Glutamatergic neuron (in vitro differentiated cells): ENCODE data around the gene TNFAIP8L1. TPM values are rescaled to one million over a fixed set of nuclear protein-coding genes. Genes with fewer than 3 reads are reported as not detected.

Experiments used
- DNase-seq: peaks from one replicate; pipeline ENCODE4 v3.0.0; 2022
- H3K27ac Mint-ChIP-seq: one replicate; pipeline ENCODE4 v1.8.0; 2020; ENCODE audit warnings: mild to moderate bottlenecking, mixed read lengths, inconsistent platforms; ENCODE audit not compliant: unreplicated experiment
- H3K27me3 Mint-ChIP-seq: one replicate; pipeline ENCODE4 v1.8.0; 2020; ENCODE audit warnings: mild to moderate bottlenecking, moderate library complexity, mixed read lengths, inconsistent platforms; ENCODE audit not compliant: unreplicated experiment
- H3K36me3 Mint-ChIP-seq: one replicate; pipeline ENCODE4 v1.8.0; 2020; ENCODE audit warnings: mild to moderate bottlenecking, mixed read lengths, inconsistent platforms; ENCODE audit not compliant: unreplicated experiment
- H3K4me1 Mint-ChIP-seq: one replicate; pipeline ENCODE4 v1.8.0; 2020; ENCODE audit warnings: mild to moderate bottlenecking, low read depth, mixed read lengths, inconsistent platforms; ENCODE audit not compliant: unreplicated experiment
- H3K4me3 Mint-ChIP-seq: one replicate; pipeline ENCODE4 v1.8.0; 2020; ENCODE audit warnings: mild to moderate bottlenecking, mixed read lengths, inconsistent platforms; ENCODE audit not compliant: unreplicated experiment
- H3K9me3 Mint-ChIP-seq: one replicate; pipeline ENCODE4 v1.8.0; 2020; ENCODE audit warnings: mild to moderate bottlenecking, moderate library complexity, mixed read lengths, inconsistent platforms; ENCODE audit not compliant: unreplicated experiment
- CTCF ChIP-seq: fragments of 200-600 bp; sonication (generic); IDR thresholded peaks from one replicate; pipeline ENCODE4 v1.5.0; 2021; ENCODE audit not compliant: partially characterized antibody, unreplicated experiment
- total RNA-seq: library from RNA; stranded (reverse); fragmentation: NEBNext Ultra II Directional; extraction: Animal tissue kit (Norgen Biotek cat#: 25700); gene quantifications from one replicate; pipeline ENCODE4 v1.2.1, GENCODE V29; 2021; ENCODE audit not compliant: unreplicated experiment

TNFAIP8L1 gene
- total RNA-seq, 1 donor from 2014 or later: 23.6 TPM

- Mint-ChIP-seq H3K27ac (no peak overlapping the region), H3K27me3 (peaks cover 7% of the 10 kb centered on the region), H3K9me3 (peaks cover 11% of the 10 kb centered on the region), H3K4me3 (no peak overlapping the region), H3K4me1 (peaks cover 4% of the 10 kb centered on the region), H3K36me3 (no peaks in the 10 kb centered on the region)
- DNase-seq: no peak
- TF ChIP-seq CTCF: no peak
Observed at GRCh38 chr19:4602173-4602788, 37.0 kb upstream of the TNFAIP8L1 start.

- Mint-ChIP-seq H3K4me1 (peaks cover 4% of the 10 kb centered on the region), H3K27ac (no peak overlapping the region), H3K9me3 (peaks cover 12% of the 10 kb centered on the region), H3K4me3 (no peak overlapping the region), H3K27me3 (peaks cover 6% of the 10 kb centered on the region), H3K36me3 (no peaks in the 10 kb centered on the region)
- no peak for DNase-seq
- no peak for TF ChIP-seq CTCF
Observed at GRCh38 chr19:4602915-4603314, 36.4 kb upstream of the TNFAIP8L1 start.

DNA sequence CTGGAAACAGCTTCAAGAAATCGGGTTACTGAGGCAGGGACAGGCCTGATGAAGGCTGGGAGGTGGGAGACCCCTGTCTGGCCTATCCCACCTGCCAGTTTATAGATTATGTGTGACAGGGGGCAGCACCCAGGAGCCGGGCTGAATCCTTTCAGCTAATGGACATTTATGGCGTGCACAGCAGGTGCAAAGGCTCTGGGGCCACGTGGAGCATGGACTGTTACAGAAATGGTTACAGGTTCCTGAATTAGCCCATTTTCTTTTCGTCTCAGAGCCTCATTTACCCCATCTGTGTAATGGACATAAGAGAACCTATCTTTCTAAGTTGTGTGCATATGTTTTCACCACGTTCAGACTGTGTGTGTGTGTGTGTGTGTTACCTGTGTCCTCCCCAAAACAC is 34.4 kb upstream of the TNFAIP8L1 start:
- Mint-ChIP-seq H3K27me3 (peaks cover 4% of the 10 kb centered on the region), H3K36me3 (no peaks in the 10 kb centered on the region), H3K27ac (no peak overlapping the region), H3K4me1 (peaks cover 4% of the 10 kb centered on the region), H3K4me3 (no peak overlapping the region), H3K9me3 (peaks cover 10% of the 10 kb centered on the region)
- no peak for TF ChIP-seq CTCF
- no peak for DNase-seq

- TF ChIP-seq CTCF: no peak
Observed at GRCh38 chr19:4606181-4606580, 33.1 kb upstream of the TNFAIP8L1 start.

GRCh38 chr19:4606921-4607678 is 32.2 kb upstream of the TNFAIP8L1 start:
- no peak for TF ChIP-seq CTCF
- DNase-seq: peak; percentile 98
- H3K9me3 Mint-ChIP-seq: peaks cover 7% of the 10 kb centered on the region
- H3K4me3 Mint-ChIP-seq: peak overlapping the region; percentile 42
- no peaks in the 10 kb centered on the region for H3K36me3 Mint-ChIP-seq
- H3K4me1 Mint-ChIP-seq: peaks cover 4% of the 10 kb centered on the region
- peaks cover 6% of the 10 kb centered on the region for H3K27me3 Mint-ChIP-seq
- peak overlapping the region; percentile 52 for H3K27ac Mint-ChIP-seq

More at GRCh38 chr19:4606181-4606580, 33.1 kb upstream of the TNFAIP8L1 start:
- peaks cover 9% of the 10 kb centered on the region for H3K9me3 Mint-ChIP-seq
- H3K36me3 Mint-ChIP-seq: no peaks in the 10 kb centered on the region
- peaks cover 4% of the 10 kb centered on the region for H3K4me1 Mint-ChIP-seq
- no peak for DNase-seq
- no peak overlapping the region for H3K4me3 Mint-ChIP-seq
- H3K27me3 Mint-ChIP-seq: peaks cover 6% of the 10 kb centered on the region
- no peak overlapping the region for H3K27ac Mint-ChIP-seq
